PC-3 (cell line): Measurements from ENCODE around the gene SLC6A6. TPM values are rescaled to one million over a fixed set of nuclear protein-coding genes. Genes with fewer than 3 reads are reported as not detected.
A peak's percentile ranks its signal among the peaks of the same experiment; 100 is the strongest.

ENCODE experiments used
- ATAC-seq: fragments of 200-7000 bp; cut with Tn5 transposase; 2 replicates; pipeline ENCODE4 v1.9.1; 2020; ENCODE audit warnings: mild to moderate bottlenecking, moderate library complexity
- BruUV-seq: library from RNA; stranded (reverse); fragments of 400-500 nt; replicated peaks from 2 replicates; lab custom pipeline; 2021; lab: Mats Ljungman, UMichigan
- CTCF ChIA-PET: fragments of 300-600 bp; sonication (Branson Sonifier 250); formaldehyde crosslinking; loops from one replicate; lab custom pipeline; 2022; ENCODE audit warnings: antibody characterized with exemption; lab: Charles Lee
- POLR2A ChIA-PET: fragments of 300-600 bp; sonication (Branson Sonifier 250); formaldehyde crosslinking; loops from one replicate; lab custom pipeline; 2022; ENCODE audit warnings: antibody characterized with exemption; ENCODE audit not compliant: unreplicated experiment; lab: Charles Lee
- DNase-seq: peaks from one replicate; pipeline ENCODE4 v3.0.0-alpha.2; 2015
- H2AFZ ChIP-seq: fragments of 300-600 bp; sonication (generic); 2 replicates; pipeline ENCODE4 v1.6.0; 2016; ENCODE audit warnings: antibody characterized with exemption, low read length
- H3F3A ChIP-seq: fragments of 300-600 bp; sonication (generic); one replicate; pipeline ENCODE4 v1.6.0; 2017; ENCODE audit warnings: antibody characterized with exemption, low read length, control low read depth, mild to moderate bottlenecking; ENCODE audit not compliant: unreplicated experiment
- H3K27ac ChIP-seq: fragments of 300-600 bp; sonication (generic); 2 replicates; pipeline ENCODE4 v1.5.1; 2016; ENCODE audit warnings: mild to moderate bottlenecking, low read length
- H3K27me3 ChIP-seq: fragments of 300-600 bp; sonication (generic); 2 replicates; pipeline ENCODE4 v1.6.1; 2016; ENCODE audit warnings: low read length, mixed read lengths
- H3K36me3 ChIP-seq: fragments of 300-600 bp; sonication (generic); 2 replicates; pipeline ENCODE4 v1.6.1; 2016; ENCODE audit warnings: low read depth, mixed run types, low read length, mixed read lengths
- H3K4me1 ChIP-seq: fragments of 300-600 bp; sonication (generic); 2 replicates; pipeline ENCODE4 v1.5.1; 2016; ENCODE audit warnings: low read length; ENCODE audit not compliant: insufficient read depth
- H3K4me2 ChIP-seq: fragments of 300-600 bp; sonication (generic); 2 replicates; pipeline ENCODE4 v1.6.0; 2016; ENCODE audit warnings: low read length
- H3K4me3 ChIP-seq: fragments of 300-600 bp; sonication (generic); 2 replicates; pipeline ENCODE4 v1.5.1; 2016; ENCODE audit warnings: mild to moderate bottlenecking, low read length, mixed read lengths
- H3K79me2 ChIP-seq: fragments of 300-600 bp; sonication (generic); 2 replicates; pipeline ENCODE4 v1.6.1; 2017; ENCODE audit warnings: low read length, mixed read lengths
- H3K9ac ChIP-seq: fragments of 300-600 bp; sonication (generic); 2 replicates; pipeline ENCODE4 v1.6.0; 2016; ENCODE audit warnings: mild to moderate bottlenecking, low read length
- H3K9me2 ChIP-seq: fragments of 300-600 bp; sonication (generic); replicated peaks from 2 replicates; pipeline ENCODE4 v1.6.1; 2016; ENCODE audit warnings: mixed run types, low read length, mixed read lengths
- H3K9me3 ChIP-seq: fragments of 300-600 bp; sonication (generic); 2 replicates; pipeline ENCODE4 v1.6.1; 2016; ENCODE audit warnings: low read length, mixed read lengths
- H4K20me1 ChIP-seq: fragments of 300-600 bp; sonication (generic); 2 replicates; pipeline ENCODE4 v1.6.1; 2016; ENCODE audit warnings: low read length, mixed read lengths
- EZH2 ChIP-seq: fragments of 300-600 bp; sonication (generic); IDR thresholded peaks from one replicate; pipeline ENCODE4 v1.6.1; 2017; ENCODE audit warnings: antibody characterized with exemption, mild to moderate bottlenecking, low read length; ENCODE audit not compliant: unreplicated experiment
- EZH2phosphoT487 ChIP-seq: fragments of 300-600 bp; sonication (generic); IDR thresholded peaks from 2 replicates; pipeline ENCODE4 v1.6.1; 2018; ENCODE audit warnings: mild to moderate bottlenecking, antibody characterized with exemption, low read length, borderline replicate concordance
- intact Hi-C: fragments of 100-400 bp; cut with micrococcal nuclease; formaldehyde crosslinking; loops from 2 replicates; pipeline ENCODE4 v1.9.0; 2023
- total RNA-seq: library from RNA; depleted of rRNA; stranded (reverse); fragments of >200 nt; gene quantifications from 2 replicates; pipeline ENCODE4 v1.2.3, GENCODE V29; 2014
- TF ChIP-seq, protein P1 (sequence below): fragments of 300-600 bp; sonication (generic); conservative IDR thresholded peaks from 2 replicates; pipeline ENCODE4 v1.5.1; 2017; ENCODE audit warnings: antibody characterized with exemption, low read depth, mild to moderate bottlenecking, low read length

SLC6A6 gene
- total RNA-seq, 1 experiment from 2014 or later = 28.1 TPM

DNA sequence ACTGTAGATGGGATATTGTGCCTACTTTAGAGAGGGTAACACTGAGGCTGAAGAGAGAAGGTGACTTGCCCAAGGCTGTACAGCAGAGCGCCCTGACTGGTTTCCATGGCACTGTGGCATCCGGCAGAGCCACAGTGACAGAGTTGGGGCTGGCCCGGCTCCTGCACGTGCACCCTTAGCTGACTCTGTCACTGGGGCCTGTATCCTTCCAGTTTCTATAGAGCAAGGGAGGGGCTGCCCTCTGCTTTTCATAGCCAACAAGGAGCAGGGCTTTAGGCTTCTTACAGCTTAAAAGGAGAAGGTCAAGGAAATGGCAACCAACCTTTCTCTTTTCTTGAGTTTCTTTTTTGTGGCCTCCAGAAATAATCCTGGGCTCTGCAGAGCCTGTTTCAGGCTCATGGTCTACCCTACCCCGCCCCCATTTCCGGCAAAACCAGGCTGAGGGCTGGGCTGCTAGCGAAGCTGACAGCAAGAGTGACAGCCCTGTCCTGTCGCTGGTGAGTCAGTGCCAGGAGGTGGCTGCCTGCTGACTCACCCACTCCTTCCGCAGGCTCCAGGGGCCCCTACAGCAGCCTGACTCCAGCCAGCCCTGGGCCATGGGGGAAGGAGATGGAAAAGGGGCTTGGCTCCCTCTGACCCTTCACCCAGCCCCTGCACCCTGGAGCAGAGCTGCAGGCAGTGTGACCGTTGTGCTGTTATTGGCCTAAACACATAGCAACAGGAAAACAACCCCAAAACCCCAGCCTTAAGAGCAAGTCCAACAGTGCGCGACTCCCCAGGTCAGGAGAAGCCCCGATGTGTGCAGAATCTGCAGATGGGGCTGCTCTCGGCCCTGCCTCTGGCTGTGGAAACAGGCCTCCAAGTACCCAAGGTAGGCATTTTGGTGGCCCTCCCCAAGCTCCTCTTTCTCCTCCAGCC lies 29.8 kb downstream of the SLC6A6 start:
- H3K9me2 ChIP-seq = no peaks in the 10 kb centered on the region
- DNase-seq = peak; percentile 96
- no TSS peak for BruUV-seq
- ATAC-seq = peak; percentile 89
- H3K9me3 ChIP-seq = no peaks in the 10 kb centered on the region
- ChIA-PET CTCF (no interaction called here), POLR2A (interaction anchor here (0.7 kb wide), 1 partner anchor 253 kb away, joined by 3 read pairs; no protein-coding TSS in a partner anchor)
- H3F3A ChIP-seq = no peaks in the 10 kb centered on the region
- peak overlapping the region; percentile 42 for H3K9ac ChIP-seq
- peak overlapping the region; percentile 64 for H3K4me2 ChIP-seq
- no peaks in the 10 kb centered on the region for H3K27me3 ChIP-seq
- H2AFZ ChIP-seq = 0 out of 2 replicates have a peak overlapping the region, but pooled peaks have one; percentile 6
- H3K36me3 ChIP-seq = no peaks in the 10 kb centered on the region
- peaks cover 53% of the 10 kb centered on the region for H3K4me1 ChIP-seq
- H3K27ac ChIP-seq = peak overlapping the region; percentile 75
- H4K20me1 ChIP-seq = no peaks in the 10 kb centered on the region
- intact Hi-C loops = loop anchor here (1.0 kb wide), 2 partner anchors 20 to 30 kb away; partner anchors contain the start of gene SLC6A6
- H3K79me2 ChIP-seq = peaks cover 59% of the 10 kb centered on the region
- TF ChIP-seq, protein P1, sequence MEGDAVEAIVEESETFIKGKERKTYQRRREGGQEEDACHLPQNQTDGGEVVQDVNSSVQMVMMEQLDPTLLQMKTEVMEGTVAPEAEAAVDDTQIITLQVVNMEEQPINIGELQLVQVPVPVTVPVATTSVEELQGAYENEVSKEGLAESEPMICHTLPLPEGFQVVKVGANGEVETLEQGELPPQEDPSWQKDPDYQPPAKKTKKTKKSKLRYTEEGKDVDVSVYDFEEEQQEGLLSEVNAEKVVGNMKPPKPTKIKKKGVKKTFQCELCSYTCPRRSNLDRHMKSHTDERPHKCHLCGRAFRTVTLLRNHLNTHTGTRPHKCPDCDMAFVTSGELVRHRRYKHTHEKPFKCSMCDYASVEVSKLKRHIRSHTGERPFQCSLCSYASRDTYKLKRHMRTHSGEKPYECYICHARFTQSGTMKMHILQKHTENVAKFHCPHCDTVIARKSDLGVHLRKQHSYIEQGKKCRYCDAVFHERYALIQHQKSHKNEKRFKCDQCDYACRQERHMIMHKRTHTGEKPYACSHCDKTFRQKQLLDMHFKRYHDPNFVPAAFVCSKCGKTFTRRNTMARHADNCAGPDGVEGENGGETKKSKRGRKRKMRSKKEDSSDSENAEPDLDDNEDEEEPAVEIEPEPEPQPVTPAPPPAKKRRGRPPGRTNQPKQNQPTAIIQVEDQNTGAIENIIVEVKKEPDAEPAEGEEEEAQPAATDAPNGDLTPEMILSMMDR = no peak
- peak overlapping the region; percentile 18; the same call in 1 of the 2 replicates for H3K4me3 ChIP-seq

DNA sequence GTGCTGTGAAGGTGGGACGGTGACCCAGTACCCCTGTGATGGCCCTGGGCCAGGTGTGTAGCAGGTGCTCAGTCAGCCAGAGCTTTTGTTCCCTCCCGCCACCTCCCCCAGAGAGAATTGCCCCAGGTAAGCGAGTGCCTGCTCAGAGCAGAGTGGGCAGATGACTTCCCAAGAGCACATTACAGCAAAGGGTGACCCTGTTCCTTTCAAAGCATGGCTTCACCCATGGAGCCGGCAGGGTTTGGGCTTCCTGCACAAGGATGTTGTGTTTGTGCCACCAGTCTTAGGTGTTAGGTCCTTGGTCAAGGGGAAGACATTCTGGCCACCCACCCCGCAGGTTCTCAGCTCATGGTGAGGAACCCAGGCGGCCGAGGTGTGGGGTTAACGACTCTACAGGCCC lies 30.7 kb downstream of the SLC6A6 start:
- no peak overlapping the region for H3K4me3 ChIP-seq
- no TSS peak for BruUV-seq
- H3K27me3 ChIP-seq = no peaks in the 10 kb centered on the region
- no peaks in the 10 kb centered on the region for H3K9me3 ChIP-seq
- H3K36me3 ChIP-seq = no peaks in the 10 kb centered on the region
- DNase-seq = no peak
- CTCF ChIA-PET = interaction anchor here (0.6 kb wide), 1 partner anchor 28 kb away, joined by 13 read pairs; no protein-coding TSS in a partner anchor
- intact Hi-C loops = no loop called here
- no peak for ATAC-seq
- H3K79me2 ChIP-seq = peaks cover 55% of the 10 kb centered on the region
- no peaks in the 10 kb centered on the region for H4K20me1 ChIP-seq
- H3K9ac ChIP-seq = peak overlapping the region; percentile 42; the same call in 1 of the 2 replicates
- peak overlapping the region; percentile 64; the same call in 1 of the 2 replicates for H3K4me2 ChIP-seq
- POLR2A ChIA-PET = no interaction called here
- H3K9me2 ChIP-seq = no peaks in the 10 kb centered on the region
- H2AFZ ChIP-seq = no peak overlapping the region
- no peaks in the 10 kb centered on the region for H3F3A ChIP-seq
- TF ChIP-seq, protein P1 = no peak
- TF ChIP-seq EZH2phosphoT487 (no peak), EZH2 (no peak)
- peak overlapping the region; percentile 75 for H3K27ac ChIP-seq
- H3K4me1 ChIP-seq = peaks cover 53% of the 10 kb centered on the region

DNA sequence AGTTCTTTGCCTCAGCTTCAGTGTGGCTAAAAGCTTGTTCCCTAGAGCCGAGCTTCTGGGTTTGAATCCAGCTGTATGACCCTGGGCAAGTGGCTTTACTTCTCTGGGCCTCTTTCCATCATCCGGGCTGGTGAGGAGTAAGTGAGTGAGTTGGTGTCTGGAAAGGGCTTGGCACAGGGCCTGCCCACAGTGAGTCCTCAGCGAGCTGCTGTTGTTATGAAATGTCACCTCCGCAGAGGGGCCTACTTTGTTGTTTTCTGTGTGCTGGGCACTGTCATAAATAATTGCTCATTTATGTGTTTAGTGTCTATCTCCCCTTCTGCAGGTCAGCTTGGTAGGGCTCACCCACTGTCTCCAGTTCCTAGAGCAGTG lies 31.7 kb downstream of the SLC6A6 start:
- no peak overlapping the region for H3K9ac ChIP-seq
- POLR2A ChIA-PET = interaction anchor here (0.6 kb wide), 1 partner anchor 18 kb away, joined by 3 read pairs; no protein-coding TSS in a partner anchor
- H3K4me3 ChIP-seq = no peak overlapping the region
- no peaks in the 10 kb centered on the region for H3K9me2 ChIP-seq
- no peak for TF ChIP-seq EZH2phosphoT487
- TF ChIP-seq, protein P1 = no peak
- no peak for TF ChIP-seq EZH2
- peaks cover 53% of the 10 kb centered on the region for H3K4me1 ChIP-seq
- peaks cover 58% of the 10 kb centered on the region for H3K79me2 ChIP-seq
- CTCF ChIA-PET = no interaction called here
- H4K20me1 ChIP-seq = no peaks in the 10 kb centered on the region
- H3K36me3 ChIP-seq = no peaks in the 10 kb centered on the region
- peak overlapping the region; percentile 50 for H3K27ac ChIP-seq
- BruUV-seq = no TSS peak
- no peaks in the 10 kb centered on the region for H3F3A ChIP-seq
- peak; percentile 76 for DNase-seq
- intact Hi-C loops = no loop called here
- H2AFZ ChIP-seq = no peak overlapping the region
- peak overlapping the region; percentile 63 for H3K4me2 ChIP-seq
- peak; percentile 8 for ATAC-seq
- H3K27me3 ChIP-seq = no peaks in the 10 kb centered on the region
- no peaks in the 10 kb centered on the region for H3K9me3 ChIP-seq
